B cell (primary cell): ENCODE measurements around the gene TCP11X2.
"Not testable (repeated sequence)": the region's sequence is repeated elsewhere in the genome, so short reads cannot be mapped to it uniquely, and the experiment has no call there.

Source experiments
- CTCF ChIP-seq: fragments of 200-600 bp; IDR thresholded peaks from one replicate; pipeline ENCODE4 v1.8.0; 2022; ENCODE audit warnings: antibody characterized with exemption, mild to moderate bottlenecking
- EZH2 ChIP-seq: IDR thresholded peaks from 2 replicates; pipeline ENCODE4 v1.6.1; 2012; ENCODE audit warnings: borderline replicate concordance, low read depth, mild to moderate bottlenecking, moderate library complexity, low read length; ENCODE audit not compliant: insufficient read depth, poor library complexity, severe bottlenecking

- TF ChIP-seq CTCF, EZH2: not testable (repeated sequence)
Observed at GRCh38 chrX:102470215-102470614, 1.4 kb downstream of the TCP11X2 start.
